Tibial nerve (tissue), 4 donors: ENCODE results near the gene THUMPD2. TPM values are rescaled to one million over a fixed set of nuclear protein-coding genes. Genes with fewer than 3 reads are reported as not detected.

ENCODE experiments used
- DNase-seq, 2 donors: peaks; one replicate each; pipeline ENCODE4 v3.0.0-alpha.2; 2019; ENCODE audit warnings: low spot score in 2 of 2
- H3K27ac ChIP-seq, 4 donors: fragments of 200-600 bp; sonication (generic) in 3 of 4; one replicate each; pipeline ENCODE4 v1.5.1; 2017 to 2019; ENCODE audit warnings: mild to moderate bottlenecking in 1 of 4
- H3K27me3 ChIP-seq, 2 donors: fragments of 200-600 bp; sonication (generic) in 1 of 2; one replicate each; pipeline versions ENCODE4 v1.5.1 to v1.6.0; 2017 to 2019
- H3K36me3 ChIP-seq, 3 donors: fragments of 200-600 bp; sonication (generic); one replicate each; pipeline ENCODE4 v1.5.1; 2018 to 2019
- H3K4me1 ChIP-seq, 4 donors: fragments of 200-600 bp; sonication (generic) in 3 of 4; one replicate each; pipeline ENCODE4 v1.5.1; 2017 to 2019
- H3K4me3 ChIP-seq, 4 donors: fragments of 200-600 bp; sonication (generic) in 3 of 4; one replicate each; pipeline ENCODE4 v1.5.1; 2017 to 2019; ENCODE audit warnings: mild to moderate bottlenecking in 1 of 4, moderate library complexity in 1 of 4
- H3K9me3 ChIP-seq, 4 donors: fragments of 200-600 bp; sonication (generic) in 3 of 4; one replicate each; pipeline ENCODE4 v1.5.1; 2017 to 2019
- CTCF ChIP-seq, 5 experiments: fragments of 200-600 bp in 3 of 5; fragments of 450-650 bp in 2 of 5; sonication (generic) in 3 of 5; IDR thresholded peaks; one replicate each; pipeline ENCODE4 v1.5.1; 2016 to 2019; ENCODE audit warnings: antibody characterized with exemption in 5 of 5, mild to moderate bottlenecking in 3 of 5, moderate library complexity in 2 of 5
- EP300 ChIP-seq, 2 donors: sonication (generic); formaldehyde crosslinking; IDR thresholded peaks; one replicate each; pipeline ENCODE4 v1.6.1; 2017; ENCODE audit warnings: antibody characterized with exemption in 2 of 2, mild to moderate bottlenecking in 1 of 2
- POLR2A ChIP-seq, 2 donors: fragments of 450-650 bp; IDR thresholded peaks; one replicate each; pipeline ENCODE4 v1.6.1; 2017; ENCODE audit warnings: antibody characterized with exemption in 2 of 2, mild to moderate bottlenecking in 2 of 2, moderate library complexity in 2 of 2
- WGBS, 2 donors: methylation state at CpG; one replicate each; pipeline ENCODE4 v1.1.5; 2018; 5-methylcytosine and 5-hydroxymethylcytosine counted together
- total RNA-seq, 4 donors: library from RNA; depleted of rRNA; stranded (reverse); fragments of >200 nt; gene quantifications; one replicate each; pipeline ENCODE4 v1.1.0, GENCODE V29; 2016

Gene THUMPD2
- total RNA-seq, 4 donors from 2014 or later: 12.0 to 23.7 (median 16.1) TPM

- no peak for DNase-seq
- 91 to 95% methylated on average over 6 of the region's 6 CpGs for WGBS, 2 donors
- Histone ChIP-seq H3K27me3 (no peaks in the 10 kb centered on the region), H3K9me3 (peaks cover 0 to 21% (median 2%) of the 10 kb centered on the region in 4 donors), H3K4me3 (no peak overlapping the region), H3K4me1 (no peaks in the 10 kb centered on the region), H3K36me3 (no peaks in the 10 kb centered on the region), H3K27ac (no peak overlapping the region)
- TF ChIP-seq EP300 (IDR thresholded peaks at IDR 0.05) (no peak), CTCF (IDR thresholded peaks at IDR 0.05) (no peak), POLR2A (IDR thresholded peaks at IDR 0.05) (no peak)
Measured at GRCh38 chr2:39689876-39690275, 89.2 kb downstream of the THUMPD2 start.

- Histone ChIP-seq H3K4me1 (no peaks in the 10 kb centered on the region), H3K36me3 (no peaks in the 10 kb centered on the region), H3K9me3 (peaks cover 0 to 21% (median 2%) of the 10 kb centered on the region in 4 donors), H3K27ac (no peak overlapping the region), H3K4me3 (no peak overlapping the region), H3K27me3 (no peaks in the 10 kb centered on the region)
- no peak for DNase-seq
- TF ChIP-seq CTCF (IDR thresholded peaks at IDR 0.05): no peak
- TF ChIP-seq EP300 (IDR thresholded peaks at IDR 0.05): no peak
- no peak for TF ChIP-seq POLR2A (IDR thresholded peaks at IDR 0.05)
- WGBS, 2 donors: 71 to 72% methylated on average over 1 of the region's 1 CpG
Measured at GRCh38 chr2:39689272-39689841, 89.7 kb downstream of the THUMPD2 start.

GRCh38 chr2:39688181-39688580 lies 90.9 kb downstream of the THUMPD2 start:
- DNase-seq: no peak
- H3K27ac ChIP-seq: no peak overlapping the region
- H3K27me3 ChIP-seq: no peaks in the 10 kb centered on the region
- TF ChIP-seq CTCF (IDR thresholded peaks at IDR 0.05): no peak
- no peak for TF ChIP-seq POLR2A (IDR thresholded peaks at IDR 0.05)
- no peak for TF ChIP-seq EP300 (IDR thresholded peaks at IDR 0.05)
- WGBS, 2 donors: 47 to 51% methylated on average over 2 of the region's 2 CpGs
- peaks cover 0 to 21% (median 2%) of the 10 kb centered on the region in 4 donors for H3K9me3 ChIP-seq
- H3K4me3 ChIP-seq: no peak overlapping the region
- H3K4me1 ChIP-seq: no peaks in the 10 kb centered on the region
- no peaks in the 10 kb centered on the region for H3K36me3 ChIP-seq

- H3K36me3 ChIP-seq: no peaks in the 10 kb centered on the region
- H3K4me3 ChIP-seq: no peak overlapping the region
- H3K9me3 ChIP-seq: peaks cover 0 to 16% (median 2%) of the 10 kb centered on the region in 4 donors
- no peak overlapping the region for H3K27ac ChIP-seq
- TF ChIP-seq EP300 (IDR thresholded peaks at IDR 0.05) (no peak), POLR2A (IDR thresholded peaks at IDR 0.05) (no peak), CTCF (IDR thresholded peaks at IDR 0.05) (no peak)
- 79 to 83% methylated on average over 6 of the region's 6 CpGs for WGBS, 2 donors
- no peaks in the 10 kb centered on the region for H3K4me1 ChIP-seq
- no peaks in the 10 kb centered on the region for H3K27me3 ChIP-seq
- no peak for DNase-seq
Measured at GRCh38 chr2:39686456-39686855, 92.6 kb downstream of the THUMPD2 start.

Other genes starting within 250 kb of the THUMPD2 start
- 10 to 100 TPM in 1 of 4 donors, 1 to 10 TPM in 3; 3.0 to 12.9 (median 5.8) TPM for gene TMEM178A, start 113.3 kb downstream of the THUMPD2 start, total RNA-seq